Measurements from ENCODE around the gene ACOT11.

GRCh38 chr1:54547601-54548388 lies at the start of gene ACOT11:
- TF ChIP-seq SP1 (IDR thresholded peaks at IDR 0.05) (no peak), TARDBP (IDR thresholded peaks at IDR 0.05) (no peak), HDGF (IDR thresholded peaks at IDR 0.05; ENCODE audit: borderline replicate concordance) (no peak), BHLHE40 (IDR thresholded peaks at IDR 0.05; ENCODE audit: borderline replicate concordance) (no peak)

All from HEK293T (cell line).